A673 (cell line): ENCODE data around the gene ZC3H12D.

ENCODE experiments used
- CTCF ChIP-seq: fragments of 300-800, 200-600 bp; sonication (generic); conservative IDR thresholded peaks from 2 replicates; pipeline ENCODE4 v1.5.1; 2017; ENCODE audit warnings: low read depth, mild to moderate bottlenecking, antibody characterized with exemption, low read length, moderate library complexity, mixed read lengths
- EZH2 ChIP-seq: fragments of 200-600 bp; sonication (generic); IDR thresholded peaks from 2 replicates; pipeline ENCODE4 v1.6.1; 2017; ENCODE audit warnings: borderline replicate concordance, low read depth, mild to moderate bottlenecking, mixed read lengths, antibody characterized with exemption, low read length; ENCODE audit not compliant: poor library complexity, severe bottlenecking

GRCh38 chr6:149441740-149442139 lies 43.1 kb downstream of the ZC3H12D start:
- no peak for TF ChIP-seq CTCF
- no peak for TF ChIP-seq EZH2
